B cell (primary cell): ENCODE measurements around the gene DMXL1. TPM values are rescaled to one million over a fixed set of nuclear protein-coding genes. Genes with fewer than 3 reads are reported as not detected.

ENCODE experiments used
- ATAC-seq: fragments of 200-7000 bp; cut with Tn5 transposase; one replicate; pipeline ENCODE4 v1.10.0; 2021; ENCODE audit warnings: low read depth, mild to moderate bottlenecking, moderate number of reproducible peaks, moderate library complexity
- CTCF ChIA-PET: fragments of 350-600 bp; sonication (Branson Sonifier 250); formaldehyde crosslinking; loops from one replicate; lab custom pipeline; 2021; ENCODE audit warnings: antibody characterized with exemption, inconsistent platforms; lab: Charles Lee
- POLR2A ChIA-PET: fragments of 350-600 bp; sonication (Branson Sonifier 250); formaldehyde crosslinking; loops from one replicate; lab custom pipeline; 2021; ENCODE audit warnings: antibody characterized with exemption; lab: Charles Lee
- DNase-seq: peaks from one replicate; pipeline ENCODE4 v3.0.0; 2013
- H2AFZ ChIP-seq: 2 replicates; pipeline ENCODE4 v1.6.1; 2012; ENCODE audit warnings: mild to moderate bottlenecking, low read depth, low read length; ENCODE audit not compliant: insufficient read depth, poor library complexity, severe bottlenecking
- H3K27ac ChIP-seq, 2 donors: 1 replicate in 1 of 2; 2 replicates in 1 of 2; pipeline ENCODE4 v1.5.1; 2012 to 2013; ENCODE audit warnings: low read length in 2 of 2, mild to moderate bottlenecking in 2 of 2, moderate library complexity in 1 of 2
- H3K27me3 ChIP-seq, 4 experiments: fragments of 200-600 bp in 1 of 4; sonication (generic) in 1 of 4; replicated peaks in 1 of 4; 1 replicate in 2 of 4; 2 replicates in 2 of 4; pipeline versions ENCODE4 v1.6.1 to v1.7.0; 2013 to 2016; ENCODE audit warnings: low read length in 3 of 4, mild to moderate bottlenecking in 2 of 4, mixed read lengths in 1 of 4, moderate library complexity in 1 of 4; ENCODE audit not compliant: insufficient read depth in 4 of 4, control insufficient read depth in 3 of 4; ENCODE audit errors: control extremely low read depth in 1 of 4
- H3K36me3 ChIP-seq, 2 experiments: replicated peaks in 1 of 2; 1 replicate in 1 of 2; 2 replicates in 1 of 2; pipeline versions ENCODE4 v1.6.1 to v1.7.1; 2013; ENCODE audit warnings: low read length in 1 of 2; ENCODE audit not compliant: insufficient read depth in 2 of 2, control insufficient read depth in 1 of 2; ENCODE audit errors: control extremely low read depth in 1 of 2, extremely low read depth in 1 of 2
- H3K4me1 ChIP-seq, 2 donors: fragments of 200-600 bp in 1 of 2; sonication (generic) in 1 of 2; 1 replicate in 1 of 2; 2 replicates in 1 of 2; pipeline versions ENCODE4 v1.5.1 to v1.6.1; 2013 to 2017; ENCODE audit warnings: low read length in 2 of 2; ENCODE audit not compliant: control insufficient read depth in 2 of 2, insufficient read depth in 2 of 2
- H3K4me2 ChIP-seq: replicated peaks from 2 replicates; pipeline ENCODE3; 2012; ENCODE audit warnings: mild to moderate bottlenecking, low read depth, low read length; ENCODE audit not compliant: poor library complexity, severe bottlenecking
- H3K4me3 ChIP-seq, 5 experiments: fragments of 200-600 bp in 1 of 5; sonication (generic) in 1 of 5; 1 replicate in 3 of 5; 2 replicates in 2 of 5; pipeline versions ENCODE4 v1.5.1 to v1.7.0; 2011 to 2016; ENCODE audit warnings: low read length in 4 of 5, mild to moderate bottlenecking in 4 of 5, low read depth in 2 of 5, control low read depth in 1 of 5, moderate library complexity in 1 of 5; ENCODE audit not compliant: insufficient read depth in 1 of 5; ENCODE audit errors: control extremely low read depth in 1 of 5, extremely low read depth in 1 of 5
- H3K79me2 ChIP-seq: fragments of 200-600 bp; sonication (generic); one replicate; pipeline ENCODE4 v1.6.0; 2016; ENCODE audit warnings: low read length; ENCODE audit not compliant: control insufficient read depth, insufficient read depth
- H3K9ac ChIP-seq: fragments of 200-600 bp; sonication (generic); 2 replicates; pipeline ENCODE4 v1.6.1; 2017; ENCODE audit warnings: mild to moderate bottlenecking, low read length, moderate library complexity
- H3K9me3 ChIP-seq, 3 donors: one replicate each; pipeline versions ENCODE4 v1.6.1 to v1.7.1; 2013; ENCODE audit warnings: low read length in 2 of 3; ENCODE audit not compliant: control insufficient read depth in 2 of 3, insufficient read depth in 1 of 3; ENCODE audit errors: control extremely low read depth in 1 of 3
- H4K20me1 ChIP-seq: 2 replicates; pipeline ENCODE4 v1.6.0; 2012; ENCODE audit warnings: mild to moderate bottlenecking, low read length; ENCODE audit not compliant: insufficient read depth, control insufficient read depth, poor library complexity, severe bottlenecking
- H3K27ac Mint-ChIP-seq: one replicate; pipeline ENCODE4 v1.8.0; 2021; ENCODE audit warnings: mixed read lengths
- H3K27me3 Mint-ChIP-seq: one replicate; pipeline ENCODE4 v1.8.0; 2021; ENCODE audit warnings: mixed read lengths
- H3K4me1 Mint-ChIP-seq: one replicate; pipeline ENCODE4 v1.8.0; 2021; ENCODE audit warnings: mixed read lengths
- H3K4me3 Mint-ChIP-seq: one replicate; pipeline ENCODE4 v1.8.0; 2021; ENCODE audit warnings: mixed read lengths
- H3K9me3 Mint-ChIP-seq: one replicate; pipeline ENCODE4 v1.8.0; 2022; ENCODE audit warnings: mixed read lengths; ENCODE audit not compliant: insufficient read depth
- CTCF ChIP-seq: fragments of 200-600 bp; IDR thresholded peaks from one replicate; pipeline ENCODE4 v1.8.0; 2022; ENCODE audit warnings: antibody characterized with exemption, mild to moderate bottlenecking
- EZH2 ChIP-seq: IDR thresholded peaks from 2 replicates; pipeline ENCODE4 v1.6.1; 2012; ENCODE audit warnings: borderline replicate concordance, low read depth, mild to moderate bottlenecking, moderate library complexity, low read length; ENCODE audit not compliant: insufficient read depth, poor library complexity, severe bottlenecking
- WGBS: methylation state at CpG from one replicate; pipeline ENCODE4 v1.1.5; 2013; ENCODE audit warnings: missing lambda C conversion rate; ENCODE audit not compliant: insufficient coverage; 5-methylcytosine and 5-hydroxymethylcytosine counted together
- intact Hi-C: fragments of 100-400 bp; cut with micrococcal nuclease; formaldehyde crosslinking; loops from one replicate; pipeline ENCODE4 v1.10.0; 2022
- polyA plus RNA-seq: library from polyadenylated mRNA; depleted of rRNA; stranded (reverse); fragments of >200 nt; gene quantifications from 2 replicates; pipeline ENCODE4 v1.2.3, GENCODE V29; 2012
- total RNA-seq, 2 donors: library from RNA; stranded (reverse); fragments of 120-200 nt in 1 of 2; gene quantifications; 1 replicate in 1 of 2; 2 replicates in 1 of 2; pipeline versions ENCODE4 v1.2.3 to v1.2.4, GENCODE V29; 2013 to 2022

The DMXL1 gene
- total and polyA plus RNA-seq, 2 donors (not counting 1 experiment from before 2014, with no cell fraction given): 37.9 to 129 TPM

DNA sequence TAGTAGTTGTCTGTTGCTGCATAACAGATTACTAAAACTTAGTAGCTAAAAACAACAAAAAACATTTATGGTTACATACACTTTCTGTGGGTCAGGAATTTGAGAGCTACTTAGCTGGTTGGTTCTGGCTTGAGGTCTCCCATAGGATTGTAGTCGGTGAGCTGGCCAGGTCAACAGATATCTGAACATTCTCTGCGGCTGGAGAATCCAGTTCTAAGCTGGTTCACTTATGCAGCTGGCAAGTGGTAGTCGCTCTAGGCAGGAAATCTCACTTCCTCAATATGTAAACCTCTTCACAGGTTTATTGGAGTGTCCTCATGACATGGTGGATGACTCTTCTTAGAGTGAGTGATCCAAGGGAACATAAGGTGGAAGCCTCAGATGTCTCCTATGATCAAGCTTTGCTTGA, 219.3 kb downstream of the DMXL1 start:
- ChIA-PET POLR2A (interaction anchor here (0.6 to 2.7 kb wide), 8 partner anchors 14 to 195 kb away, joined by 3 to 7 read pairs (median 3); no protein-coding TSS in a partner anchor), CTCF (interaction anchor here (0.8 to 3.5 kb wide), 16 partner anchors 10 to 302 kb away, joined by 3 to 21 read pairs (median 6); partner anchors contain the start of gene DTWD2)
- peaks cover 0 to 5% of the 10 kb centered on the region in 2 experiments for H3K36me3 ChIP-seq
- peak overlapping the region; percentile 7 for H2AFZ ChIP-seq
- DNase-seq (peak; percentile 78), ATAC-seq (peak; percentile 88)
- H3K79me2 ChIP-seq: peaks cover 91% of the 10 kb centered on the region
- intact Hi-C loops: loop anchor here (1.0 to 2.0 kb wide), 2 partner anchors 15 to 19 kb away; no protein-coding TSS in a partner anchor
- peak overlapping the region in 3 of 5 experiments; percentile 13 to 20 (median 18) for H3K4me3 ChIP-seq
- H3K9me3 Mint-ChIP-seq: no peaks in the 10 kb centered on the region
- H3K4me2 ChIP-seq: peak overlapping the region; percentile 59
- no peaks in the 10 kb centered on the region for H3K27me3 ChIP-seq
- 20% methylated on average over 1 of the region's 3 CpGs for WGBS
- no peak for TF ChIP-seq CTCF
- no peak for TF ChIP-seq EZH2
- peak overlapping the region; percentile 90 for H3K27ac Mint-ChIP-seq
- peak overlapping the region; percentile 65 for H3K4me3 Mint-ChIP-seq
- no peaks in the 10 kb centered on the region for H3K9me3 ChIP-seq
- H3K27me3 Mint-ChIP-seq: no peaks in the 10 kb centered on the region
- peak overlapping the region; percentile 35 for H3K9ac ChIP-seq
- H3K4me1 ChIP-seq: peaks cover 70 to 76% of the 10 kb centered on the region in 2 donors
- peaks cover 18% of the 10 kb centered on the region for H4K20me1 ChIP-seq
- H3K4me1 Mint-ChIP-seq: peaks cover 83% of the 10 kb centered on the region
- peak overlapping the region; percentile 35 to 74 for H3K27ac ChIP-seq

DNA sequence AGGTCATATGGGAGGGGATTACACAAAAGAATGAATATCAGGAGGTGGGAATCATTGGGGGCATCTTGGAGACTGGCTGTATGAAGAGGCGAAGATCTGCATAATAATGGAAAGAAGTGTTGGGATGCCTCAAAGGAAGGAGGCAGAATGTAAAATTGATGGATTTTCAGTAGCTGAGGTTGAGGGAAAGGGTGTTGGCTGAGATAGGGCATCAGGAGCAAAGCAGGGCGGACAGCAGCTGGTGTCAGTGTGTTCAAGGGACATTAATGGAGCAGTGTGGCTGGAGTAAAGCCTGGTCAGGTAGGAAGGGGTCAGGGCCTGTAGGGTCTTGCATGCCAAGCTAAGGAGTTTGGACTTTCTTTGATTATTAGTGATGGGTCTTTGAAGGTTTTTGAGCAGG, 219.7 kb downstream of the DMXL1 start:
- H3K4me3 Mint-ChIP-seq: peak overlapping the region; percentile 65
- H2AFZ ChIP-seq: peak overlapping the region; percentile 7

More for the DNA sequence above, 219.7 kb downstream of the DMXL1 start:
- peak overlapping the region; percentile 35 to 74 for H3K27ac ChIP-seq
- Mint-ChIP-seq H3K4me1 (peaks cover 78% of the 10 kb centered on the region), H3K9me3 (no peaks in the 10 kb centered on the region), H3K27ac (peak overlapping the region; percentile 90), H3K27me3 (no peaks in the 10 kb centered on the region)
- intact Hi-C loops: loop anchor here (1.0 to 2.0 kb wide), 2 partner anchors 15 to 18 kb away; no protein-coding TSS in a partner anchor
- H3K9ac ChIP-seq: peak overlapping the region; percentile 35
- peak overlapping the region; percentile 59 for H3K4me2 ChIP-seq
- DNase-seq (no peak), ATAC-seq (no peak)
- no peaks in the 10 kb centered on the region for H3K27me3 ChIP-seq
- H3K4me1 ChIP-seq: peaks cover 65 to 72% of the 10 kb centered on the region in 2 donors
- TF ChIP-seq EZH2 (no peak), CTCF (no peak)
- 100% methylated on average over 2 of the region's 2 CpGs for WGBS
- ChIA-PET CTCF (interaction anchor here (1.0 to 3.5 kb wide), 14 partner anchors 9 to 303 kb away, joined by 3 to 21 read pairs (median 6); partner anchors contain the start of gene DTWD2), POLR2A (interaction anchor here (0.6 to 2.7 kb wide), 7 partner anchors 13 to 43 kb away, joined by 3 to 7 read pairs (median 3); no protein-coding TSS in a partner anchor)
- H3K9me3 ChIP-seq: no peaks in the 10 kb centered on the region
- H3K79me2 ChIP-seq: peaks cover 87% of the 10 kb centered on the region
- peaks cover 0 to 3% of the 10 kb centered on the region in 2 experiments for H3K36me3 ChIP-seq
- peaks cover 18% of the 10 kb centered on the region for H4K20me1 ChIP-seq
- peak overlapping the region in 1 of 5 experiments; percentile 20 for H3K4me3 ChIP-seq
